ENCODE results near the gene RIMBP2. TPM values are rescaled to one million over a fixed set of nuclear protein-coding genes. Genes with fewer than 3 reads are reported as not detected.

RIMBP2 gene
- total RNA-seq, 1 donor from 2014 or later = 0.25 TPM

GRCh38 chr12:130521375-130522124 lies 194.5 kb downstream of the RIMBP2 start:
- no peak for DNase-seq (ENCODE audit: extremely low spot score in 2 of 2)
- no peaks in the 10 kb centered on the region for H3K9me3 ChIP-seq
- intact Hi-C loops (cut with DNase I) = no loop called here
- no peaks in the 10 kb centered on the region for H3K4me1 ChIP-seq
- H3K4me3 ChIP-seq = no peak overlapping the region
- no peaks in the 10 kb centered on the region for H3K36me3 ChIP-seq
- no peaks in the 10 kb centered on the region for H3K27me3 ChIP-seq
- H3K27ac ChIP-seq = no peak overlapping the region
- TF ChIP-seq CTCF (IDR thresholded peaks at IDR 0.05) (no peak), POLR2AphosphoS5 (IDR thresholded peaks at IDR 0.05; ENCODE audit: insufficient read depth in 1 of 2, low read depth in 1 of 2) (no peak), POLR2A (IDR thresholded peaks at IDR 0.05) (no peak)

GRCh38 chr12:130520784-130521183 lies 195.3 kb downstream of the RIMBP2 start:
- TF ChIP-seq POLR2AphosphoS5 (IDR thresholded peaks at IDR 0.05; ENCODE audit: insufficient read depth in 1 of 2, low read depth in 1 of 2) (no peak), POLR2A (IDR thresholded peaks at IDR 0.05) (no peak), CTCF (IDR thresholded peaks at IDR 0.05) (no peak)
- Histone ChIP-seq H3K36me3 (no peaks in the 10 kb centered on the region), H3K27me3 (no peaks in the 10 kb centered on the region), H3K27ac (no peak overlapping the region), H3K4me1 (no peaks in the 10 kb centered on the region), H3K4me3 (no peak overlapping the region), H3K9me3 (no peaks in the 10 kb centered on the region)
- intact Hi-C loops (cut with DNase I) = no loop called here
- no peak for DNase-seq (ENCODE audit: extremely low spot score in 2 of 2)

DNA sequence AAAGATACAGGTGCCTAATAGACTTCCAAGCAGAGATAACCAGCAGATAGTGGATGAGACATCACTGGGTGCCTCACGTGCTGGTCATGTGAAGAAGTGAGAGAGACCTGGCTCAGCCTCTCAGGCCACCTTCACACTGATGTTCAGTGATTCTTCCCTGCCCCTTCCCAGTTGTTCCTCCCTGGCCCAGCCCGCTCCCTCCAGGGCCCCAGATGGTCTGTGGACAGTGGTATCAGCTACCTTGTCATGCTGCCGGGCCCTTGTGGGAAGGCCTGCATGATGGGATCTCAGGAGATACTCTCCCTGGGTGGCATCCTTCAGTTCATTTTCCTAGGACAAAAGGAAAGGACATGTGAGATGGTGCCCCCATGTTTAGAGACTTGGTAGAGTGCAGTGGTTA lies 198.5 kb downstream of the RIMBP2 start:
- no peaks in the 10 kb centered on the region for H3K4me1 ChIP-seq
- TF ChIP-seq POLR2AphosphoS5 (IDR thresholded peaks at IDR 0.05; ENCODE audit: insufficient read depth in 1 of 2, low read depth in 1 of 2) (no peak), CTCF (IDR thresholded peaks at IDR 0.05) (no peak), POLR2A (IDR thresholded peaks at IDR 0.05) (no peak)
- intact Hi-C loops (cut with DNase I) = no loop called here
- no peaks in the 10 kb centered on the region for H3K36me3 ChIP-seq
- no peaks in the 10 kb centered on the region for H3K27me3 ChIP-seq
- H3K9me3 ChIP-seq = no peaks in the 10 kb centered on the region
- no peak overlapping the region for H3K4me3 ChIP-seq
- H3K27ac ChIP-seq = no peak overlapping the region
- no peak for DNase-seq (ENCODE audit: extremely low spot score in 2 of 2)

DNA sequence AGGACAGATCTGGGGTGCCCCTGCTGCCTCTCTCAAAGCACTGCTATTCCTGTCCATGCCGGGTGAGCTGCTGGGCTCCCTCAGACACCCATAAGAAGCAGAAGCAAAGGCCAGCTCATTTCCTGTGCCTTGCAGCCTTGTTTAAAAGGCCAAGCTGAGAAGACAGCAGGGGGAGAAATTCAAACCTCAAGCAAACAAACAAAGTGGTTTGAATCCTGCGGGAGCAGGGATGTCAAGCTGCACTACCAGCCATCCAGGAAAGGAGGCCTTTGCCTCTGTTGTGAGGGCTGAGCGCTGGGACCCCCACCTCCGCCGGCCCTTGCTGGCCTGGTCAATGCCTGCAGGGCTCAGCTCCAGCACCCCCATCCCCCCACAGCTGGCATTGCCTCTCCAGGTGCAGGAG lies 201.9 kb downstream of the RIMBP2 start:
- Histone ChIP-seq H3K4me3 (no peak overlapping the region), H3K4me1 (no peaks in the 10 kb centered on the region), H3K36me3 (no peaks in the 10 kb centered on the region), H3K27ac (no peak overlapping the region), H3K9me3 (no peaks in the 10 kb centered on the region), H3K27me3 (no peaks in the 10 kb centered on the region)
- DNase-seq (ENCODE audit: extremely low spot score in 2 of 2) = no peak
- intact Hi-C loops (cut with DNase I) = no loop called here
- TF ChIP-seq POLR2A (IDR thresholded peaks at IDR 0.05) (no peak), POLR2AphosphoS5 (IDR thresholded peaks at IDR 0.05; ENCODE audit: insufficient read depth in 1 of 2, low read depth in 1 of 2) (no peak), CTCF (IDR thresholded peaks at IDR 0.05) (no peak)

- no peak overlapping the region for H3K27ac ChIP-seq
- H3K9me3 ChIP-seq = no peaks in the 10 kb centered on the region
- no peak for DNase-seq (ENCODE audit: extremely low spot score in 2 of 2)
- TF ChIP-seq CTCF (IDR thresholded peaks at IDR 0.05) (no peak), POLR2AphosphoS5 (IDR thresholded peaks at IDR 0.05; ENCODE audit: insufficient read depth in 1 of 2, low read depth in 1 of 2) (no peak), POLR2A (IDR thresholded peaks at IDR 0.05) (no peak)
- H3K4me1 ChIP-seq = no peaks in the 10 kb centered on the region
- intact Hi-C loops (cut with DNase I) = no loop called here
- H3K36me3 ChIP-seq = no peaks in the 10 kb centered on the region
- no peaks in the 10 kb centered on the region for H3K27me3 ChIP-seq
- H3K4me3 ChIP-seq = no peak overlapping the region
Observed at GRCh38 chr12:130513556-130513955, 202.5 kb downstream of the RIMBP2 start.

Data from vagina (tissue), 2 donors.